COLO829 (cell line): ENCODE measurements around the gene BPTF.
"Not testable (repeated sequence)": the region's sequence is repeated elsewhere in the genome, so short reads cannot be mapped to it uniquely, and the experiment has no call there.

Source experiments
- DNase-seq: peaks from one replicate; pipeline ENCODE4 v3.0.0; 2012; ENCODE audit warnings: low spot score

The BPTF gene

GRCh38 chr17:68015081-68015723, 189.9 kb downstream of the BPTF start:
- DNase-seq, result no peak

- no peak for DNase-seq
These were observed 191.5 kb downstream of the BPTF start for GRCh38 chr17:68016838-68017237.

GRCh38 chr17:68018493-68018892, 193.2 kb downstream of the BPTF start:
- DNase-seq, result not testable (repeated sequence)

- no peak for DNase-seq
These were observed 194.0 kb downstream of the BPTF start for GRCh38 chr17:68019336-68019674.

- peak; percentile 94 for DNase-seq
These were observed 194.5 kb downstream of the BPTF start for GRCh38 chr17:68019675-68020408.

- DNase-seq, result peak; percentile 14
These were observed 195.1 kb downstream of the BPTF start for GRCh38 chr17:68020409-68020756.

GRCh38 chr17:68020791-68021190, 195.5 kb downstream of the BPTF start:
- not testable (repeated sequence) for DNase-seq

- no peak for DNase-seq
These were observed 196.7 kb downstream of the BPTF start for GRCh38 chr17:68021963-68022362.

GRCh38 chr17:68022547-68022946, 197.2 kb downstream of the BPTF start:
- not testable (repeated sequence) for DNase-seq

GRCh38 chr17:68029512-68030215, 204.4 kb downstream of the BPTF start:
- DNase-seq, result no peak
